Measurements from ENCODE around the gene SFXN2. TPM values are rescaled to one million over a fixed set of nuclear protein-coding genes. Genes with fewer than 3 reads are reported as not detected.
"Not testable (repeated sequence)": the region's sequence is repeated elsewhere in the genome, so short reads cannot be mapped to it uniquely, and the experiment has no call there.

The SFXN2 gene, protein sequence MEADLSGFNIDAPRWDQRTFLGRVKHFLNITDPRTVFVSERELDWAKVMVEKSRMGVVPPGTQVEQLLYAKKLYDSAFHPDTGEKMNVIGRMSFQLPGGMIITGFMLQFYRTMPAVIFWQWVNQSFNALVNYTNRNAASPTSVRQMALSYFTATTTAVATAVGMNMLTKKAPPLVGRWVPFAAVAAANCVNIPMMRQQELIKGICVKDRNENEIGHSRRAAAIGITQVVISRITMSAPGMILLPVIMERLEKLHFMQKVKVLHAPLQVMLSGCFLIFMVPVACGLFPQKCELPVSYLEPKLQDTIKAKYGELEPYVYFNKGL
- total RNA-seq = 2.8 and 5.0 TPM in 2 replicates

- DNase-seq (ENCODE audit: low read depth in 2 of 2) = no peak
Measured at GRCh38 chr10:102714621-102715455, at the start of gene SFXN2. Gene SFXN2, plus strand, starts transcription at chr10:102714636. Its CDS starts 12,001 bp downstream, at chr10:102726637.

GRCh38 chr10:102665904-102666509 lies 48.4 kb upstream of the SFXN2 start:
- DNase-seq (ENCODE audit: low read depth in 2 of 2) = no peak

GRCh38 chr10:102667411-102667810 lies 47.0 kb upstream of the SFXN2 start:
- not testable (repeated sequence) for DNase-seq (ENCODE audit: low read depth in 2 of 2)

DNA sequence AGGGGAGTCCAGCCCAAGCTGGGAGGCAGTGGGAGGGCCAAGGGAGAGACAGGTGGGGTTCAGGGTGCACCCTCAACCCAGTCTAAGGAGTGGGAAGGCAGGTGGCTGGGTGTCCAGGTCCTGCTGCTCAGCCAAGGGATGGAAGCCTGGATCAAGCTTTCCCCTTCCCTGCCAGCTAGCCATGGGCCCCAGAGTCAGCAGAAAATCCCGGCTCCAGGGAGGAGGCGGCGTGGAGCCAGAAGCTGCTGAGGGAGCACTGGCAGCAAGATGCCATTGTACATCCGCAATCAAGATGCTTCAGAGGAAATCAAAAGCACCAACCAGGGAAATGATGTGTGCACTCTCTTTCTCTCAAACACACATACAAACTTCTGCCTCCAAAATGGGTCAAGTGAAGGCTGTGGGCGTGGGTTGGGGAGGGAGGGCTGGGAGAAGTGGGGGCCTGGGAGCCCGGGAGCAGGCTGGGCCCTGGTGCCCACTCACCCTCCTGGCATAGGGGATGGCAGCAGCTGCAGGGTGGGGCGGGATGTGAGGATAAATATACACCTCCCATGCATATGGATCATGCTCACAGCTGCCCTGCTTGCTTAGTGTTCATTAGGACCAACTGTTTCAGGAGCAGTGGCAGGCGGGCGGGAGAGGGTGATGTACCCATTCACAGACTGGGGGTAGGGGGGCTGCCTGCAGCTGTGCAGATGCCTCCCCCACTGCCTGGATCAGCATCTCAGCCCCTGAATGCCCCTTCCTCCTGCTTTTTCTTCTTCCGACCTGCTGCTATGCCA lies 45.9 kb upstream of the SFXN2 start:
- no peak for DNase-seq (ENCODE audit: low read depth in 2 of 2)

- no peak for DNase-seq (ENCODE audit: low read depth in 2 of 2)
Measured at GRCh38 chr10:102669206-102670064, 45.0 kb upstream of the SFXN2 start.

- no peak for DNase-seq (ENCODE audit: low read depth in 2 of 2)
Measured at GRCh38 chr10:102670065-102670670, 44.3 kb upstream of the SFXN2 start.

- no peak for DNase-seq (ENCODE audit: low read depth in 2 of 2)
Measured at GRCh38 chr10:102670871-102671434, 43.5 kb upstream of the SFXN2 start.

- DNase-seq (ENCODE audit: low read depth in 2 of 2) = no peak
Measured at GRCh38 chr10:102673236-102673818, 41.1 kb upstream of the SFXN2 start.

DNA sequence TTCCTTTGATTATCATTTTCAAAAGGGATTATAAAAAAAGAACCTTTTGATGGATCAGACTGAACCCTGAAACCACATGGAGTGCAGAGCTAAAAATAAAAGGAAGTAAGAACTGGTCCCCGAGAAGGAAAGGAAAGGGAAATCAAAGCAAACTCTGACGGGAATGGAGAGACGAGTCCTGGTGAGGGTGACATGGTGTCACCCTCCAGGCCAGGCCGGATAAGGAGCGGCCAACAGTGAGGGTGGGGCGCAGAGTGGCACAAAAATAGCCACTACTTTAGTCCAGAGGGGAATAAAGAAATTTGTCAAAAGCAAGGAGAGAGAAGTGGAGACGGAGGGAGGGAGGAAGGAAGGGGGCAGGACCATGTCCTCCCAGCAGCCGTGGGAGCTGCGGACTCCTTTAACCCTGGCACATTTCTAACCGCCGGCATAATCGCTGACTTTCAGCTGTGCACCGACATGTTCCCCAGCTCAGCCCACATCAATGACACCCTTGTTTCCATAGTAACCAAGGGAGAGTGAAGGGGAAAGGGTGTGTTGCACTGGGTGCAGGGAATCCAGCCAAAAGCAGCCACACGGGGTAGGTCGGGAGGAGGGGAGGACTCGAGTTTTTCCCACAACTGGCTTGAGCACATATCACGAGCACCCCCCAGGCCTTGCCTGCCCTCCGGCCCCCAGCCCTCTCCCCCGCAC lies 40.5 kb upstream of the SFXN2 start:
- peak; percentile 28 to 53 for DNase-seq (ENCODE audit: low read depth in 2 of 2)

GRCh38 chr10:102674566-102674965 lies 39.9 kb upstream of the SFXN2 start:
- DNase-seq (ENCODE audit: low read depth in 2 of 2) = no peak

GRCh38 chr10:102675011-102675665 lies 39.3 kb upstream of the SFXN2 start:
- DNase-seq (ENCODE audit: low read depth in 2 of 2) = no peak

GRCh38 chr10:102675666-102676533 lies 38.5 kb upstream of the SFXN2 start:
- DNase-seq (ENCODE audit: low read depth in 2 of 2) = no peak

DNA sequence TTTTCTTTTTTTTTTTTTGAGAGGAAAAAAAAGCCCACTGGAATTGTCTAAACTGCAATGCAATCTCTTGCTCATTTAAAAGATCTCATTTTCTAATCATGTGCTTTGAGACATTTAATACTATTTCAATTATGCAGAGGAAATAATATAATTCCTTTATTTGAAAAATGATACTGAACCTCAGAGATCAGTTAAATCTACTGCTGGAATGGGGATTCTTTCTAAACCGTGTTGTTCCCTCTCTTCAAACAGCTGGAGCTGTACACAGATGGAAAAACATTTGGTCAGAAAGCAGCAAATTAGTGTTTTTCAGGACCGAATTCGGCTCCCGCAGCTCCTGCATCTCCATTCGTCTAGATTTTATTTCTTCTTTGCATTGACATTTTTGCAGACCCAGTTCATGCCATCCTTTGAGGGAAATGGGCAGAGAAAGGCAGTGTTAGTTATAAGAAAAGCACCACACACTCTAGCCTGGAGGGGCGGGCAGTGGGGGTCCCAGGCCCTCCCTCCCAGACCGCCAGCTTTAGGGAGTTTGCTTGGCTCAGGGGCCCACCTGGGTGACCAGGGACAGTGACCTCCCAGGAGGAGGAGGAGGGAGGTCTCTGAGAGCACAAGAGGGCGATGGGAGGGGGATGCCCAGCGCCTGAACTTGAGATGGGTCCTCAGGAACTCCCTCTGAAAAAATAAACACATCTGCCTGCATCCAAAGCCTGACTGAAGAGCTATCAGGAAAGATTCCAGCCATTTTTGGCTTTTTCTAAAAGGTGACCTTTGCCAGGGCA lies 37.7 kb upstream of the SFXN2 start:
- no peak for DNase-seq (ENCODE audit: low read depth in 2 of 2)

DNA sequence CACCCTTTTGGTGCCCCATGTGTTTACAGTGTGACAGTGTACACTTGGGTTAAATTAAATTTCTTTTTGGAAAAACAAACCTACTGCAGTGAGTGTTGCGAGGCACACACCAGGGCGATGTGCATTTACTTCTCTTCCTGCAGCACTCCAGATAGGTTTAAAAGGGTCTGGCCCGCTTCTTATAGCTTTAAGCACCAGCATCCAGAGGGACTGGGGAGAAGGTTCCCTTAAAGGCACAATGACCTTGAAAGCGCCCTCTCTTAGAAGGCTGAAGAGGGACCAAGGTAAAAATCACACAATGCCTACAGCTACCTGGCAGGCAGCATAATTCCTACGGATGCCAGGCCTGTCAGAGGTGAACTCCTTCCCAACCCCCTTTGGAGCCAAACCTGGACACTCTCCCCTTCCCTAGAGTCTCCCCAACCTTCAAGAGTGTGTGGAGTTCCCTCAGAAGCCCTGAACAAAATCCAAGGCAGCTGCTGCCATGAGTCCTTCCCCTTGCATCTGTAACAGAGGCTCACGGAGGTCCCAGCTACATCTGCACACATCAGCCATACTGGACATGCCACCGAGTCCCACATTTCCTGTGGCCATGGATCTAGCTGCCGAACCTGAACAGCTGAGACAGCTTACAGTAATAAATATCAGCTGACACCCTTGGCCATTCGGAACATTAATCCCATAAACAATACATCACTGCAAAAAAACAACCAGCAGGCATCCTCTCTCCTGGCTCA lies 36.9 kb upstream of the SFXN2 start:
- DNase-seq (ENCODE audit: low read depth in 2 of 2) = no peak

DNA sequence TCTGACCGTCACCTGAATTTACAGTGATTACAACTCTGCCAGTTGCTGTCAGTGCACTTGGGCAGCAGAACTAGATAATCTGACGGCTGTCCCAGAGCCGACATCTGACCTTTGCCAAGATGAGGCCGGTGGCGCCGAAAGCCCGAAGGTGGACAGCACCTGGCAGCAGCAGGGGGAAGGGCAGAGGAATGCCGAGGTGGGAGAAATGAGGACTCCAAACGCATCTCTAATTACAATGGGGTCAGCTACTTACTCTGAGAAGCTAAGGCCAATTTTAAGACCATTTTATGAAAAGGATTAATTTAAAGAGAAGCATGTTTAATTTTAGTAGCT lies 36.4 kb upstream of the SFXN2 start:
- no peak for DNase-seq (ENCODE audit: low read depth in 2 of 2)

DNA sequence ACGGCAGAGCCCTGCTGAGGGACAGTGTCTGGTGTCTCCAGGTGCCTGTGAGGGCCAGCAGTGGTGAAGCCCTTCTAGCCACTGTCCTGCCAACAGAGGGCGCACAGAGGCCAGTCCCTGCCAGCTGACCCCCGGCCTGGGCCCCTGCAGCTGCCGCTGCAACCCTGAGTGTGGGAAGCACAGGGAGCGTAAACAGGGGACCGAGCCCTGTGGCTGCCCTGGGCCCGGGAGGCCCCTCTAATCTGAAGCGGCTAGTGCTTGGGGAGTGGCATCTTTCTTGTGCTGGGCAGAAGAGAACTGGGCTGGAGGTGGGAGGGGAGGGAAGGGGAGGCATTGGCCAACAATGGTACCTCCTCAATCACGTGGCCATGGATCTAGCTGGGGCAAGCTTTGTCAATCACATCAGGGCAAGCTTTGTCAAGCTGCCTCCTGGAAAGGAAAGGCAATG lies 35.6 kb upstream of the SFXN2 start:
- peak; percentile 53 to 73 for DNase-seq (ENCODE audit: low read depth in 2 of 2)

Data from lung microvascular endothelial cell (primary cell).